Activated CD4-positive, alpha-beta T cell treated with anti-CD3 and anti-CD28 coated beads, Interleukin-2, amount 50 U/mL, for 24 hours (primary cell): ENCODE measurements around the gene SLC12A1.

Experiments used
- DNase-seq, 2 donors: peaks; one replicate each; pipeline ENCODE4 v3.0.0-alpha.2; 2020; ENCODE audit warnings: low read depth in 1 of 2, low spot score in 1 of 2

Gene SLC12A1

DNA sequence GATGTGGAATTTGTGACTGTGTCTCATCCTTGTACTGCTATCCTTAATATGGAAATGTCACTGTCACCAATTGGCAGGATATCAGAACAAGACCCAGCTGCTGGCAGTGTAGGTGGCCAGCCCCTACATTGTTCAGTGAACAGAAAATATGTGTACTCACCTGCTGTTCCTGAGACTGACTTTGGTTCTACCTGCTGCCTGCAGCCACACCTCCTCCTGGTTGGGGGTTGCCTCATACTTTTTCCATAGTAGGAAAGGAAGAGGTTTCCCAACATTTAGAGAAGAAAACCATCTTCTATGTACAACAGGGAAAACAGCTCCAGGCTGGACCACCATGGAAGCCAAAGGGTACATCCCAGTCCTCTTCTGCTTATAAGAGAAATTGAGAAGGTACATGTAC is 35.9 kb downstream of the SLC12A1 start:
- DNase-seq, result no peak

DNA sequence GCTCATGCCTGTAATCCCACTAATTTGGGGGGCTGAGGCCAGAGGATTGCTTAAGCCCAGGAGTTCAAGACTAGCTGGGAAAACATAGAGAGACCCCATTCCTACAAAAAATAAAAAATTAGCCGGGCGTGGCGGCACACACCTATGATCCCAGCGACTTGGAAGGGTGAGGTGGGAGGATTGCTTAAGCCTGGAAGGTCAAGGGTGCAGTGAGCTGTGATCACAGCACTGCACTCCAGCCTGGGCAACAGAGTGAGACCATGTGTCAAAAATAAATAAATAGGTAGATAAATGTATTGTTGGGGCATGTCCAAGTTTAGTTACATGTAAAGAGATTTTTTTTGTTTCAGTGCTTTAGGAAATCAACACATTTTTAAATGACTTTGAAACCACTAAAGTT is 36.4 kb downstream of the SLC12A1 start:
- DNase-seq, result no peak

GRCh38 chr15:48244921-48245320 is 38.8 kb downstream of the SLC12A1 start:
- DNase-seq, result no peak

GRCh38 chr15:48248414-48248813 is 42.3 kb downstream of the SLC12A1 start:
- no peak for DNase-seq

GRCh38 chr15:48250640-48251076 is 44.6 kb downstream of the SLC12A1 start:
- peak in 1 of 2 donors; percentile 1 for DNase-seq

GRCh38 chr15:48253172-48253571 is 47.1 kb downstream of the SLC12A1 start:
- no peak for DNase-seq

- DNase-seq, result no peak
These were observed 59.0 kb downstream of the SLC12A1 start for GRCh38 chr15:48265135-48265534.

DNA sequence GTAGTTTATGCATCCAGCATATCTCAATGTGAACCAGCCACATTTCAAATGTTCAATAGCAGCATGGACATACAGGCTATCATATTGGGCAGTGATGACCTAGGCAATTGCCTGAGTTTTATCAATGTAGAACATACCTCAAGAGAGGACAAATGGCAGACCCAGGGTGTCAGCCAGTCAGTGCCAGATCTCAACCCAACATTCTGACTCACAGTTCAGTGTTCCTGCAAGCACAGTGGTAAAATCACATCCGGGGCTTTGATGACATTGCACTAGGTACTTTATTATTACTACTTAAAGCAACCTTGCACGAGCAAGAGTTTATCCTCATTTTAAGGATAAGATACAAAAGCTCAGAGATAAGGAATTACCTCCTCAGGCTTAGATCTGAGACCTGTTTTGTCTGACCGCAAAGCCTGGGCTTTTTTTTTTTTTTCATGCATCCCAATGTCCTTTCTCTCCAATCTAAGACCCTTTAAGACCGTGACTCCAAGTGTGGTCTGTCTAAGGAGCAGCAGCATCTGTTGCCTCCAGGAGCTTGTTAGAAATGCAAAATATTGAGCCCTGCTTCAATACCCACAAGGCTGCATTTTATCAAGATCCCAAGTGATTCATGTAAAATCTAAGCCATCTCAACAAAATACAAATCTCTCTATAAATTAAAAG is 60.1 kb downstream of the SLC12A1 start:
- no peak for DNase-seq

GRCh38 chr15:48267766-48268165 is 61.7 kb downstream of the SLC12A1 start:
- DNase-seq, result no peak

- no peak for DNase-seq
These were observed 66.9 kb downstream of the SLC12A1 start for GRCh38 chr15:48273049-48273448.

DNA sequence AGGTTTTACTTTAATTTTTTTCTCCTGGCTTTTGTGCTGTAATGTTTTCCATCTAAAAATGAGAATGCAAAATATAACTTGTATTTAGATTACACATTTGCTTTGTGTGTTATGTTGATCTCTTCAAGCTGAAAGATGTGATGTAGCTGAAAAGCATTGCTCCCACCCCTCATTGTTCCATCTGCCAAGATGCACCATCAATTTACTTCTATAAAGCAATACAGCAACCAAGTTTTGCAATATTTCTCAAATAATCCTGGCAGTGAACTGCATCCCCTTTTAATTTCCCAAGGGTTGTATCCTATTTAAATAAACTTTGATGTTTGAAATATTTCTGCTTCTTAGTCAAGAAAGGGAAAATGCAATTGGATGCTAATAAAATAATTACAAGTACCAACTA is 72.6 kb downstream of the SLC12A1 start:
- DNase-seq, result no peak

- no peak for DNase-seq
These were observed 73.5 kb downstream of the SLC12A1 start for GRCh38 chr15:48279608-48280007.

- DNase-seq, result no peak
These were observed 75.6 kb downstream of the SLC12A1 start for GRCh38 chr15:48281674-48282073.

GRCh38 chr15:48282216-48282615 is 76.1 kb downstream of the SLC12A1 start:
- DNase-seq, result no peak

- no peak for DNase-seq
These were observed 77.5 kb downstream of the SLC12A1 start for GRCh38 chr15:48283396-48284145.

- DNase-seq, result peak; percentile 1 to 32
These were observed 79.5 kb downstream of the SLC12A1 start for GRCh38 chr15:48285329-48286214.

GRCh38 chr15:48289628-48290027 is 83.5 kb downstream of the SLC12A1 start:
- no peak for DNase-seq

DNA sequence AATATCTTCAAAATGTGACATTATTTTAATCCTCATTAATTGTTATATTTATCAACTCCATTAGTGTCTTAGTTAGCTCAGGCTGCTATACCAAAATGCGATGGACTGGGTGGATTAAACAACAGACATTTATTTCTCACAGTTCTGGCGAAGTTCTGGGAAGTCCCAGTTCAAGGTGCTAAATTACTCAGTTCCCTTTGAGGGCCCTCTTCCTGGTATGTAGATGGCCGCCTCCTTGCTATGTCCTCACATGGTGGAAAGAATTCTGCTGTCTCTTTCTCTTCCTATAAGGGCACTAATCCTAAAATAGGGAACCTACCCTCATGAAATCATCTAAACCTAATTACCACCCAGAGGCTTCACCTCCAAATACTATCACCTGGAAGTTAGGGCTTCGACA is 86.4 kb downstream of the SLC12A1 start:
- DNase-seq, result no peak

DNA sequence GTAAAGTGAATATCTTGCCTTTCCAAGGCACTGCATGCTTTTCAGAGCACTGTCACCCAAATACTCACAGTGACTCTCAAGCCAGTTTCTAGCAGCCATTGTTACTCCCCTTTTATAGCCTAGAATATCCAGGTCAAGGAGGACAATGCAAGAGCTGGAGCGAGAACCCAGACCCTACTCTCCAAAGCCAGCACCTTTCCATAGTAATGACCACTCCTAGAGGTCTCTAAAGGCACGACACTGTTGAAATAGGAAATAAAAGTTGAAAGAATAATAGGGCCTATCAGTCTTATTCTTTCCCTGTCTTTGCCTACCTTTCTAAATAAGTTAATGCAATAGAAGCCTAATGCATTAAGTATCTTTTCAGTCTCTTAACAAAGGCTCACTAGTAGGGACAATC is 91.6 kb downstream of the SLC12A1 start:
- no peak for DNase-seq

GRCh38 chr15:48298914-48299313 is 92.8 kb downstream of the SLC12A1 start:
- no peak for DNase-seq

- no peak for DNase-seq
These were observed 93.9 kb downstream of the SLC12A1 start for GRCh38 chr15:48300038-48300437.

DNA sequence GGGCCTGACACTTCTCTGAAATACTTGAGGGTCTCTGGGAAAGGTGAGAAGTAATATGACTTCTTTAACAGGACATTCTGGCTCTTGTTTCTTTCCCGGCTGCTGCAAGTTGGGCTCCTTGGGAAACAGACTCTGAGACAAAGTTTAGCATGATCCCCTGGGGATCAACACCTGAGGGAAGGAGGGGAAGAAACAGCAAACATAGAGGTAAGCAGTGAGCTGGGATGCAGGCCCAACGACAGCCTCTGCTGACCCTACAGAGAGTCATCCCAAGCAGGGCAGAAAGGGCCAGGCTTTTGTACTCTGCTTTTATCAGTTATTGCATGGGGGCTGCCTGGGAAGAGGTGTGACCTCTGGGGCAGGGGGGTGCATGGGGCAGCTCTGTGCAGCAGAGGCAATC is 98.3 kb downstream of the SLC12A1 start:
- DNase-seq, result no peak
